ENCODE data around the gene MAP3K12. TPM values are rescaled to one million over a fixed set of nuclear protein-coding genes. Genes with fewer than 3 reads are reported as not detected.

The MAP3K12 gene
- total and polyA plus RNA-seq, 4 donors = 3.6 to 68.4 (median 32.8) TPM

- no peak overlapping the region for H3K4me3 ChIP-seq (ENCODE audit: low read length in 2 of 2)
- H3K36me3 ChIP-seq (ENCODE audit: control insufficient read depth in 1 of 2, insufficient read depth in 2 of 2, low read length in 1 of 2) = peaks cover 6 to 15% of the 10 kb centered on the region in 2 donors
Measured at GRCh38 chr12:53513712-53514410, 14.6 kb upstream of the MAP3K12 start.

GRCh38 chr12:53510181-53510812, 11.0 kb upstream of the MAP3K12 start:
- Histone ChIP-seq H3K9me3 (ENCODE audit: control insufficient read depth, low read length) (no peaks in the 10 kb centered on the region), H3K27me3 (ENCODE audit: control insufficient read depth in 1 of 2, insufficient read depth in 2 of 2, low read length in 1 of 2) (no peaks in the 10 kb centered on the region), H3K4me1 (ENCODE audit: control insufficient read depth in 1 of 2, insufficient read depth in 2 of 2, low read length in 2 of 2) (no peaks in the 10 kb centered on the region), H3K4me3 (ENCODE audit: low read length in 2 of 2) (no peak overlapping the region), H3K36me3 (ENCODE audit: control insufficient read depth in 1 of 2, insufficient read depth in 2 of 2, low read length in 1 of 2) (peaks cover 6 to 9% of the 10 kb centered on the region in 2 donors), H3K27ac (ENCODE audit: low read depth in 1 of 2, low read length in 2 of 2) (no peak overlapping the region)
- ATAC-seq (ENCODE audit: low FRiP score) (no peak), DNase-seq (peak in 1 of 2 donors; percentile 69)
- intact Hi-C loops (cut with DNase I) = loop anchor here in 1 of 2 donors (5.0 kb wide), 1 partner anchor 38 kb away; no protein-coding TSS in a partner anchor
- WGBS, 2 donors = 83 to 85% methylated on average over 9 of the region's 9 CpGs

More at GRCh38 chr12:53513712-53514410, 14.6 kb upstream of the MAP3K12 start:
- Histone ChIP-seq H3K4me1 (ENCODE audit: control insufficient read depth in 1 of 2, insufficient read depth in 2 of 2, low read length in 2 of 2) (no peaks in the 10 kb centered on the region), H3K27me3 (ENCODE audit: control insufficient read depth in 1 of 2, insufficient read depth in 2 of 2, low read length in 1 of 2) (no peaks in the 10 kb centered on the region), H3K9me3 (ENCODE audit: control insufficient read depth, low read length) (no peaks in the 10 kb centered on the region), H3K27ac (ENCODE audit: low read depth in 1 of 2, low read length in 2 of 2) (no peak overlapping the region)
- no peak for ATAC-seq (ENCODE audit: low FRiP score)
- no peak for DNase-seq
- intact Hi-C loops (cut with DNase I) = loop anchor here in 1 of 2 donors (5.0 kb wide), 1 partner anchor 42 kb away; no protein-coding TSS in a partner anchor
- WGBS, 2 donors = 49 to 54% methylated on average over 6 of the region's 6 CpGs

DNA sequence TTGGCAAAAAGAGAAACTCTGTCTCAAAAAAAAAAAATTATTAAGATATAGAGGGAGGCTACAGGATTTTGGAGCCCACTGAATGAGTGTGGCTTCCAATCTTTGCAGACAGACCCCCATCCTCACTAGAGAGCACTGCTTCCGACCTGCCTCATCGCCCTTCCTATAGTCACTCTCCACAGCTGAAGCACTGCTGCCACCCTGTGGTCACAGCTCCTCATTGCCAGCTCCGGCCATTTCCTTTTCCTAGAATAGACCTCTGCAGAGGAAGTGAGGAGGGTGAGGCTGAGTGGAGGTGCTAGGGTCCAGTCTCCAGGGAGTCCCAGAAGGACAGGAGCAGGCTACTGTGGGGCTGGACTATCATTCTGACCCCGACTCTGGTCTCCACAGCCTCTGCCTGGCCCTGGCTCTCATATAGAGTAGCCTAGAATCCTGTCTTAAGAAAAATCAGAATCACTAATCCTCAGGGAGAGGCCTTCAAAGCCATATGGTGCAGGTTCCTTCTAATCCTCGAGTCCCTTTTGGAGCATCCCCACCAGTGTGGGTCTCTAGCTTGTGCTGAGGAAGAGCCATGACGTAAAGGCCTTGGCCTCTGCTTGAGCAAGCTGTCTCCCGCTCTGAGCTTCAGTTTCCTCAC, 9.4 kb upstream of the MAP3K12 start:
- Histone ChIP-seq H3K4me3 (ENCODE audit: low read length in 2 of 2) (no peak overlapping the region), H3K4me1 (ENCODE audit: control insufficient read depth in 1 of 2, insufficient read depth in 2 of 2, low read length in 2 of 2) (no peaks in the 10 kb centered on the region), H3K27ac (ENCODE audit: low read depth in 1 of 2, low read length in 2 of 2) (no peak overlapping the region), H3K9me3 (ENCODE audit: control insufficient read depth, low read length) (no peaks in the 10 kb centered on the region), H3K36me3 (ENCODE audit: control insufficient read depth in 1 of 2, insufficient read depth in 2 of 2, low read length in 1 of 2) (peaks cover 3 to 6% of the 10 kb centered on the region in 2 donors), H3K27me3 (ENCODE audit: control insufficient read depth in 1 of 2, insufficient read depth in 2 of 2, low read length in 1 of 2) (no peaks in the 10 kb centered on the region)
- WGBS, 2 donors = 28% methylated on average over 7 of the region's 7 CpGs
- ATAC-seq (ENCODE audit: low FRiP score) (peak; percentile 89), DNase-seq (peak; percentile 88 to 94)
- intact Hi-C loops (cut with DNase I) = loop anchor here (2.0 to 10.0 kb wide), 3 partner anchors 156 to 184 kb away; partner anchors contain the start of gene AAAS (in 2 of the 2)

DNA sequence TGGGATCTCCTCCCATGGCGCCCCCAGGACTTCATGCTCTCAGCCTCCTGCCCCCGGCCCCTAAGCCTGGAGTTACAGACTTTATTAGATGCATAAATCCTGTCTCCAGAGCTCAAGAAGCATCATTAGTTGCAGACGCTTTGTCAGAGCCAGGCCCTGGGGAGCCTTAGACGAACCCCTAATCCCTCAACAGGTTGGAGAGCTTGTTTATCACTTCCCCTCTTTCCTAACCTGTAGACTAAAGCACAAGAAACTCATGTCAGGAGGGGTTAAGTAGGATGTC, 8.3 kb upstream of the MAP3K12 start:
- H3K9me3 ChIP-seq (ENCODE audit: control insufficient read depth, low read length) = no peaks in the 10 kb centered on the region
- intact Hi-C loops (cut with DNase I) = loop anchor here (5.0 to 10.0 kb wide), 2 partner anchors 155 to 183 kb away; partner anchors contain the start of gene AAAS (in 2 of the 2)
- no peak for ATAC-seq (ENCODE audit: low FRiP score)
- peak in 1 of 2 donors; percentile 43 for DNase-seq
- H3K36me3 ChIP-seq (ENCODE audit: control insufficient read depth in 1 of 2, insufficient read depth in 2 of 2, low read length in 1 of 2) = peaks cover 0 to 2% of the 10 kb centered on the region in 2 donors
- WGBS, 2 donors = 74 to 79% methylated on average over 4 of the region's 4 CpGs
- no peak overlapping the region for H3K4me3 ChIP-seq (ENCODE audit: low read length in 2 of 2)
- H3K27ac ChIP-seq (ENCODE audit: low read depth in 1 of 2, low read length in 2 of 2) = no peak overlapping the region
- H3K4me1 ChIP-seq (ENCODE audit: control insufficient read depth in 1 of 2, insufficient read depth in 2 of 2, low read length in 2 of 2) = no peaks in the 10 kb centered on the region
- no peaks in the 10 kb centered on the region for H3K27me3 ChIP-seq (ENCODE audit: control insufficient read depth in 1 of 2, insufficient read depth in 2 of 2, low read length in 1 of 2)

DNA sequence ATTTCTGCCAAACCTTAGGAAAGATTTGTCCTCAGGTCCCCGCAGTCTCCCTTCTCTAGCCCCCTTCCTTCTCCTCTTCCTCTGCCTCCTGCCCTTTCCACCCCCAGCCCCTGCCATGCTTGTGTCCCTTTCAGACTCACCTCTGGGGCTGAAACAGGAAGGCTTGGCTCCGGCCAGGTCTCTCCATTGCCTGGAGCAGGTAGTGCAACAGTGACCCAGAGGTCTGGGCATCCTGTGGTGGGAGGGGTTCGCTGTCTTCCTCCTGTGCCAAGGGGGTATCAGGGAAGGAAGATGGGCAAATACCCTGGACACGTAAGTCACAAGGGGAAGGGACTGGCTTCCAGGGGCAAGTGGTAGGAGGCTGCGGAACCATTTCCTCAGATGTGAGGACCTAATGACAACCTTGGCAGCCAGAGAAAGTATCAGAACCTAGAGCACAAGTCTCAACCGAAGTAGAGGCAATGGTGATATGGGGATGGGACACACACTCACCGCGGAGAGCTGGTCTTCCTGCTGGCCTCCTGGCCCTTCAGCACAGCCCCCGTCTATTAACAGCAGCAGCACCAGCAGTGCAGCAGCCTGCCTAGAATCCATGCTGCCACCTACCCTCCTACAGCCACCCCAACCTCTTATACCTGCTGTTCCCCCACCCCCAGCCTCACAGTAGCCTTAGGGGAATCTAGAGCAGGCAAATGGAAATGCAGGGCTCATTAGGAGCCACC, 7.8 kb upstream of the MAP3K12 start, which contains the start of gene NPFF:
Gene NPFF, minus strand, starts transcription at position 604 of the 722 bp plus-strand sequence. Its CDS starts 10 bp downstream, at position 594.
- DNase-seq (peak in 1 of 2 donors; percentile 30), ATAC-seq (ENCODE audit: low FRiP score) (no peak)
- Histone ChIP-seq H3K27me3 (ENCODE audit: control insufficient read depth in 1 of 2, insufficient read depth in 2 of 2, low read length in 1 of 2) (no peaks in the 10 kb centered on the region), H3K27ac (ENCODE audit: low read depth in 1 of 2, low read length in 2 of 2) (peak within 1 kb of the TSS in 1 of 2 donors; percentile 43), H3K4me1 (ENCODE audit: control insufficient read depth in 1 of 2, insufficient read depth in 2 of 2, low read length in 2 of 2) (no peaks in the 10 kb centered on the region), H3K36me3 (ENCODE audit: control insufficient read depth in 1 of 2, insufficient read depth in 2 of 2, low read length in 1 of 2) (peaks cover 0 to 2% of the 10 kb centered on the region in 2 donors), H3K4me3 (ENCODE audit: low read length in 2 of 2) (no peak within 1 kb of the TSS), H3K9me3 (ENCODE audit: control insufficient read depth, low read length) (no peaks in the 10 kb centered on the region)
- 82 to 84% methylated on average over 8 to 9 of the region's 9 CpGs for WGBS, 2 donors
- intact Hi-C loops (cut with DNase I) = loop anchor here (5.0 to 10.0 kb wide), 2 partner anchors 155 to 182 kb away; partner anchors contain the start of gene AAAS (in 2 of the 2)

DNA sequence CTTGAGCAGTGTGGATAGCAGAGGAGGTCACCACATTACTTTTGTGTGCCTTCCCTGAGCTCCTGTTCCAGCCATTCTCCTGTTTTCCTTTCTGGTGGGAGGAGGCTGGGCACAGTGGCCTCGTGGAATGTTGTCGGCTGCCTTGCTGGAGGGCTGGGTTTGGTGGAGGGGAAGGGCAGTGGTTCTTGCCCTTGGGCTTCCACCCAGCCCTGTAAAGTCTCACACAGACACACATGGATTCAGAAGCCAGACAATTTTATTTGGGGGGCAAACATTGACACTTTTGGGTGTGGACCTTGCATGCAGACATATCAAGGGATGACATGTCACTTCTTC, 7.2 kb upstream of the MAP3K12 start:
- 1 to 4% methylated on average over 2 of the region's 2 CpGs for WGBS, 2 donors
- Histone ChIP-seq H3K9me3 (ENCODE audit: control insufficient read depth, low read length) (no peaks in the 10 kb centered on the region), H3K27ac (ENCODE audit: low read depth in 1 of 2, low read length in 2 of 2) (peak overlapping the region in 1 of 2 donors; percentile 43), H3K36me3 (ENCODE audit: control insufficient read depth in 1 of 2, insufficient read depth in 2 of 2, low read length in 1 of 2) (peaks cover 0 to under 1% of the 10 kb centered on the region in 2 donors), H3K27me3 (ENCODE audit: control insufficient read depth in 1 of 2, insufficient read depth in 2 of 2, low read length in 1 of 2) (no peaks in the 10 kb centered on the region), H3K4me1 (ENCODE audit: control insufficient read depth in 1 of 2, insufficient read depth in 2 of 2, low read length in 2 of 2) (no peaks in the 10 kb centered on the region), H3K4me3 (ENCODE audit: low read length in 2 of 2) (no peak overlapping the region)
- intact Hi-C loops (cut with DNase I) = loop anchor here (5.0 to 10.0 kb wide), 2 partner anchors 154 to 182 kb away; partner anchors contain the start of gene AAAS (in 2 of the 2)
- ATAC-seq (ENCODE audit: low FRiP score) (no peak), DNase-seq (peak; percentile 40 to 64)

DNA sequence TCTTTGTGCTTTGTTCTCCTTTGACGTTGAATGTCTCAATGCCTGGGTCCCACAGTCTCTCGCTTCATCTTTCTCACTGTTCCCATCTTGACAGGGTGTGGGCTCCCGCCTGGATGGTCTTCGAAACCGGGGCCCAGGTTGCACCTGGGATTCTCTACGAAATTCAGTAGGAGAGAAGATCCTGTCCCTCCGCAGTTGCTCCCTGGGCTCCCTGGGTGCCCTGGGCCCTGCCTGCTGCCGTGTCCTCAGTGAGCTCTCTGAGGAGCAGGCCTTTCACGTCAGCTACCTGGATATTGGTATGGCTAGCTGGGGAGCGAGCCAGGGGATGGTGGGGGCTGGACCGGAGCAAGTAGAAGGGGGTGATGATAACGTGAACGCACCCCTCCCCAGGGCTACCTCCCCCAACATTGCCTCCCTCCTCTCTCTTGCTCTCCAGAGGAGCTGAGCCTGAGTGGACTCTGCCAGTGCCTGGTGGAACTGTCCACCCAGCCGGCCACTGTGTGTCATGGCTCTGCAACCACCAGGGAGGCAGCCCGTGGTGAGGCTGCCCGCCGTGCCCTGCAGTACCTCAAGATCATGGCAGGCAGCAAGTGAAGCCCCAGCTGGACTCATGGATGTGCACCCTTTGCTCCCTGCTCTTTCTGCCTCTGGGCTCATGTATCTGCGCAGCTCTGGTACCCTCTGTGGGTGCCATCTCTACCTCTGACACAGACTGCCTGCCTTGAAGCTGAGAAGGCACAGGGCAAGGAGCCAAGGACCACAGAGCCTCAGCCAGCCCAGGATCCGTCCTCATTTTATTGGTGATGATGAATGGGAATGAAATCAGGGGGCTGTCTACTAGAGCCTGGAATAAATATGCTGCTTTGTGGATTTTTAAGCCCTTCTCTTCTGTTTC, 6.5 kb upstream of the MAP3K12 start:
- intact Hi-C loops (cut with DNase I) = loop anchor here (5.0 to 10.0 kb wide), 2 partner anchors 154 to 181 kb away; partner anchors contain the start of gene AAAS (in 2 of the 2)
- peak; percentile 46 to 72 for DNase-seq
- 69 to 70% methylated on average over 19 of the region's 19 CpGs for WGBS, 2 donors
- H3K4me3 ChIP-seq (ENCODE audit: low read length in 2 of 2) = no peak overlapping the region
- no peaks in the 10 kb centered on the region for H3K27me3 ChIP-seq (ENCODE audit: control insufficient read depth in 1 of 2, insufficient read depth in 2 of 2, low read length in 1 of 2)
- H3K9me3 ChIP-seq (ENCODE audit: control insufficient read depth, low read length) = no peaks in the 10 kb centered on the region
- H3K36me3 ChIP-seq (ENCODE audit: control insufficient read depth in 1 of 2, insufficient read depth in 2 of 2, low read length in 1 of 2) = no peaks in the 10 kb centered on the region
- no peak for ATAC-seq (ENCODE audit: low FRiP score)
- peak overlapping the region; percentile 9 to 43 for H3K27ac ChIP-seq (ENCODE audit: low read depth in 1 of 2, low read length in 2 of 2)
- H3K4me1 ChIP-seq (ENCODE audit: control insufficient read depth in 1 of 2, insufficient read depth in 2 of 2, low read length in 2 of 2) = no peaks in the 10 kb centered on the region

All from aorta (tissue), 5 donors.